Endothelial cell (in vitro differentiated cells): ENCODE measurements around the gene NR3C1. TPM values are rescaled to one million over a fixed set of nuclear protein-coding genes. Genes with fewer than 3 reads are reported as not detected.

ENCODE experiments used
- DNase-seq: peaks from one replicate; pipeline ENCODE4 v3.0.0; 2021; ENCODE audit warnings: low spot score
- H3K27ac Mint-ChIP-seq: one replicate; pipeline ENCODE4 v1.8.0; 2021; ENCODE audit warnings: mixed read lengths, inconsistent platforms; ENCODE audit not compliant: unreplicated experiment
- H3K27me3 Mint-ChIP-seq: one replicate; pipeline ENCODE4 v1.8.0; 2021; ENCODE audit warnings: mild to moderate bottlenecking, moderate library complexity, mixed read lengths, inconsistent platforms; ENCODE audit not compliant: unreplicated experiment
- H3K36me3 Mint-ChIP-seq: one replicate; pipeline ENCODE4 v1.8.0; 2021; ENCODE audit warnings: mild to moderate bottlenecking, low read depth, mixed read lengths, inconsistent platforms; ENCODE audit not compliant: unreplicated experiment
- H3K4me1 Mint-ChIP-seq: one replicate; pipeline ENCODE4 v1.8.0; 2021; ENCODE audit warnings: mild to moderate bottlenecking, mixed read lengths, inconsistent platforms; ENCODE audit not compliant: unreplicated experiment
- H3K4me3 Mint-ChIP-seq: one replicate; pipeline ENCODE4 v1.8.0; 2021; ENCODE audit warnings: mild to moderate bottlenecking, mixed read lengths, inconsistent platforms; ENCODE audit not compliant: unreplicated experiment
- H3K9me3 Mint-ChIP-seq: one replicate; pipeline ENCODE4 v1.8.0; 2021; ENCODE audit warnings: mixed read lengths, inconsistent platforms; ENCODE audit not compliant: unreplicated experiment
- total RNA-seq: library from RNA; stranded (reverse); fragmentation: NEBNext Ultra II Directional; extraction: Animal tissue kit (Norgen Biotek cat#: 25700); gene quantifications from one replicate; pipeline ENCODE4 v1.2.1, GENCODE V29; 2021; ENCODE audit not compliant: unreplicated experiment
- TF ChIP-seq, protein P1 (sequence below): fragments of 200-600 bp; sonication (generic); IDR thresholded peaks from one replicate; pipeline ENCODE4 v1.5.0; 2021; ENCODE audit warnings: antibody characterized with exemption; ENCODE audit not compliant: unreplicated experiment

Gene NR3C1
- total RNA-seq, 1 donor from 2014 or later: 9.9 TPM

DNA sequence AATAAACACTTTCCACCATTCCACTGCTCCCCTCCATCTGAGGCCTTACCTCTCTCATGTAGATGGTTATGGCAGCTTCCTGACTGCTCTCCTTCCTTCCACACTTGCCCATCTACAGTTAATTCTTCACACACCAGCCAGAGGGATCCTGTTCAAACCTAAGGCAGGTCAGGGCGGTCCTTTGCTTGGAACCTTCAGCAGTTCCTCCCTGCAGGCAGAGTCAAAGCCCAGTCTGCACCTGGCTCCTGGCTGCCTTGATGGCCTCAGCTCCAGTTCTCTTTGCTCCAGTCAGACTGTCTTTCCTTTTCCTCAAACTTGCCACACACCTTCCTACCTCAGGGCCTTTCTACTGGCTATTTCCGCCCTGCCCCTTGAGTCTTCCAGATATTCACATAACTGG is 30.2 kb upstream of the NR3C1 start:
- peaks cover 6% of the 10 kb centered on the region for H3K4me1 Mint-ChIP-seq
- no peaks in the 10 kb centered on the region for H3K36me3 Mint-ChIP-seq
- TF ChIP-seq, protein P1, sequence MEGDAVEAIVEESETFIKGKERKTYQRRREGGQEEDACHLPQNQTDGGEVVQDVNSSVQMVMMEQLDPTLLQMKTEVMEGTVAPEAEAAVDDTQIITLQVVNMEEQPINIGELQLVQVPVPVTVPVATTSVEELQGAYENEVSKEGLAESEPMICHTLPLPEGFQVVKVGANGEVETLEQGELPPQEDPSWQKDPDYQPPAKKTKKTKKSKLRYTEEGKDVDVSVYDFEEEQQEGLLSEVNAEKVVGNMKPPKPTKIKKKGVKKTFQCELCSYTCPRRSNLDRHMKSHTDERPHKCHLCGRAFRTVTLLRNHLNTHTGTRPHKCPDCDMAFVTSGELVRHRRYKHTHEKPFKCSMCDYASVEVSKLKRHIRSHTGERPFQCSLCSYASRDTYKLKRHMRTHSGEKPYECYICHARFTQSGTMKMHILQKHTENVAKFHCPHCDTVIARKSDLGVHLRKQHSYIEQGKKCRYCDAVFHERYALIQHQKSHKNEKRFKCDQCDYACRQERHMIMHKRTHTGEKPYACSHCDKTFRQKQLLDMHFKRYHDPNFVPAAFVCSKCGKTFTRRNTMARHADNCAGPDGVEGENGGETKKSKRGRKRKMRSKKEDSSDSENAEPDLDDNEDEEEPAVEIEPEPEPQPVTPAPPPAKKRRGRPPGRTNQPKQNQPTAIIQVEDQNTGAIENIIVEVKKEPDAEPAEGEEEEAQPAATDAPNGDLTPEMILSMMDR: no peak
- no peak for DNase-seq
- no peak overlapping the region for H3K4me3 Mint-ChIP-seq
- H3K9me3 Mint-ChIP-seq: no peaks in the 10 kb centered on the region
- H3K27me3 Mint-ChIP-seq: peaks cover 2% of the 10 kb centered on the region
- H3K27ac Mint-ChIP-seq: no peak overlapping the region

DNA sequence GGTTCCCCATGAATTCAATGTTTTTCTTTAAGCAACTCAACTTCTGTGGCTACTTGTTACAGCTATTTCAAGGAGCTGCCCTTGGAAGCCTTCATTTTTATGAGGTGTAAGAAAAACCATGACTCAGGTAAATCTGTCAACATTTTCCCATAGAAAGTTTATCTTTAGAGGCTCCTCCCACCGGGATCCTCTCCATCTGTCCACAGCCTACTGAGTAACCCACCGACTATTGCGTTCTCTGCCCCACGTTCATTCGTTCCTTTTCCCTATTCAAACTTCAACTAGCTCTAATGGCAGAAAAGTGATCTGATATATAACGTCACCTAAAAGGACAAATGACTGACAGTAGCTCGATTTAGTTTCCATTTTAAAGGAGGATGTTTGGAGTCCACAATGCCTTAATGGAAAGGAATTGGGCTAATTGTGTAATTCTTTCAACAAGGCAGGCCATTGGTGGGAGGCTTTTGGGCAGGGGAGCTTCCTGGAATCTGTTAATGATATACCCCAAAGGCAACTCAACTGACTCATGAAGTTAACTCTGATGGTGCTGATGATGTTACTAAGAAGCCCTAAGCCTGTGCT is 29.3 kb upstream of the NR3C1 start:
- no peaks in the 10 kb centered on the region for H3K9me3 Mint-ChIP-seq
- H3K27ac Mint-ChIP-seq: no peak overlapping the region
- H3K36me3 Mint-ChIP-seq: no peaks in the 10 kb centered on the region
- no peak for DNase-seq
- no peak overlapping the region for H3K4me3 Mint-ChIP-seq
- peaks cover 6% of the 10 kb centered on the region for H3K4me1 Mint-ChIP-seq
- no peaks in the 10 kb centered on the region for H3K27me3 Mint-ChIP-seq
- TF ChIP-seq, protein P1: no peak

DNA sequence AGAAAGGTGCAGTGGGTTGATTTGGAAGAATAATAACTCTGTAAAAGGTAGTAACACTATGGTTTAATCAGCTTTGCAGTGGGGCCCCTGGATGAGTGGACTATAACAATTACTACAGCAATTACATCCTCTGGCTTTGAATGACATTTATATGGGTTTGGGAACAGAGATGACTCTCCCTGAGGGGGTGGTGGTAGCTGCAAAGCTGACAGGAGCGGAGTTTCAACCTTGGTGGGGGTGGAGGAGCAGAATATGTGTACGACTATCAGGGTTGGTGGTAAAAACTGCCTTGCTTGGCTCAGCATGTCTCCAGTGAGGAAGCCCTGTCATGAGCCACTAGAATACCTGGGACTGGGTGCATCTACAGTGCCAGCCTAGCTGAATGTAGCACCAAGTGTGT is 28.3 kb upstream of the NR3C1 start:
- Mint-ChIP-seq H3K36me3 (no peaks in the 10 kb centered on the region), H3K4me3 (no peak overlapping the region), H3K27ac (no peak overlapping the region)

DNA sequence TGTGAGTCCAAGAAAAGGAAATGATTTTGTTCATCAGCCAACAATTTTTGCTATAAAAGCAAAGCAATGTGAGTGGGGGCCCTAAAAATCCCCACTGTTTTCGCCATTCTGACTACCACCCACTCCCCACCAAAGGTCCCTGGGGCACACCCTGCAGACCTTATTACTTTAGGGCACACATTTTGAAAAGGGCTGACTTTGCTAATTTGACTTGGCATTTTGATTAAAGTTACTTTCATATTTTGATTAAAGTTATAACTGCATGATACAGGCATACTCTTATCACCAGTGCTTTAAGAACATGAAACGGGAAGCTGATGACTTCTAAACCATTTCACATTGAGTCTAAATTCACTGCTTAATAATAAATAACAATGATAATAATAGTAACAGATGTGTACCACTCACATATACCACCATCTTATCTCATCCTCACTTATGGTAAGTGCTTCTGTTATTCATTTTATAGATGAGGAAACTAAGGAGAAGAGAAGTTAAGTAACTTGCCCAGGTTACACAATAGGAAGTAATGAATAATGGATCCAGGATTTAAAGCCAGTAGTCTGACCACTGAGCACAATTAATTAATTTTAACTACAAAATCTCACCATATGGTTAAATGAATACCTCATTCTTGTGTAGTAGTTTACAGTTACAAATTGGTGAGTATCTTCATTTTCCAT is 25.4 kb upstream of the NR3C1 start:
- H3K4me1 Mint-ChIP-seq: peaks cover 2% of the 10 kb centered on the region

More for the DNA sequence above, 28.3 kb upstream of the NR3C1 start:
- Mint-ChIP-seq H3K4me1 (peaks cover 6% of the 10 kb centered on the region), H3K27me3 (no peaks in the 10 kb centered on the region), H3K9me3 (no peaks in the 10 kb centered on the region)
- DNase-seq: no peak
- TF ChIP-seq, protein P1: no peak

DNA sequence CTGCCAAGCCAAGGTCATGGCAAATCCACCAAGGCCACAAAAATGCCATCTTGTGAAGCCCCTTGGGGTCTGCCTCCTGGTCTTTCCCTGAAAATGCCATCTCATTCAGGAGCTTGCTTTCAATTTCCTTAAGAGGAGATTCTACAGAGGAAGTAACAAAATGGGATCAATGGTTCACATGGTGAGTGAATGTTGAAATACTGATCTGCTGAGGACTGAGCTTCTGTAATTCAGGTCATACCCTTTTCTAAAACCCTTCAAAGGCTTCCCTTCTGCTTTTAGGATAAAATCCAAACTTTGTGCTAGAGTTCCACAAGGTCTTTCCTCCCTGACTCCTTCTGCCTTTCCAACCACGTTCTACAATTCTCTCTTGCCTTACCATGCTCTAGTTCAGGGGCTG is 24.7 kb upstream of the NR3C1 start:
- Mint-ChIP-seq H3K4me3 (no peak overlapping the region), H3K27ac (no peak overlapping the region), H3K27me3 (no peaks in the 10 kb centered on the region), H3K36me3 (no peaks in the 10 kb centered on the region), H3K9me3 (no peaks in the 10 kb centered on the region), H3K4me1 (no peaks in the 10 kb centered on the region)
- DNase-seq: no peak
- TF ChIP-seq, protein P1: no peak

More for the DNA sequence above, 25.4 kb upstream of the NR3C1 start:
- TF ChIP-seq, protein P1: no peak
- no peaks in the 10 kb centered on the region for H3K27me3 Mint-ChIP-seq
- no peak overlapping the region for H3K4me3 Mint-ChIP-seq
- no peak for DNase-seq
- no peaks in the 10 kb centered on the region for H3K36me3 Mint-ChIP-seq
- H3K27ac Mint-ChIP-seq: no peak overlapping the region
- H3K9me3 Mint-ChIP-seq: no peaks in the 10 kb centered on the region
